WTC11 (cell line): ENCODE measurements around the gene ADM5. TPM values are rescaled to one million over a fixed set of nuclear protein-coding genes. Genes with fewer than 3 reads are reported as not detected.
A peak's percentile ranks its signal among the peaks of the same experiment; 100 is the strongest.

Experiments
- ATAC-seq: fragments of 200-7000 bp; cut with Tn5 transposase; 2 replicates; pipeline ENCODE4 v1.10.0; 2021; ENCODE audit warnings: mild to moderate bottlenecking, moderate library complexity
- CTCF ChIA-PET: fragments of 300-600 bp; sonication (Branson Sonifier 250); formaldehyde crosslinking; loops from one replicate; lab custom pipeline; 2021; ENCODE audit warnings: antibody characterized with exemption; lab: Charles Lee
- POLR2A ChIA-PET: fragments of 350-600 bp; sonication (Branson Sonifier 250); formaldehyde crosslinking; loops from one replicate; lab custom pipeline; 2021; ENCODE audit warnings: antibody characterized with exemption; lab: Charles Lee
- DNase-seq: peaks from one replicate; pipeline ENCODE4 v3.0.0; 2021; ENCODE audit warnings: low spot score
- H3K27ac Mint-ChIP-seq: 2 replicates; pipeline ENCODE4 v1.8.0; 2021; ENCODE audit warnings: mixed read lengths
- H3K27me3 Mint-ChIP-seq: 2 replicates; pipeline ENCODE4 v1.8.0; 2021; ENCODE audit warnings: low read depth, mild to moderate bottlenecking, moderate library complexity, mixed read lengths
- H3K36me3 Mint-ChIP-seq: 2 replicates; pipeline ENCODE4 v1.8.0; 2021; ENCODE audit warnings: mixed read lengths
- H3K4me1 Mint-ChIP-seq: 2 replicates; pipeline ENCODE4 v1.8.0; 2022; ENCODE audit warnings: mixed read lengths
- H3K4me3 Mint-ChIP-seq: 2 replicates; pipeline ENCODE4 v1.8.0; 2021; ENCODE audit warnings: mild to moderate bottlenecking, moderate library complexity, mixed read lengths
- H3K9me3 Mint-ChIP-seq: 2 replicates; pipeline ENCODE4 v1.8.0; 2021; ENCODE audit warnings: mixed read lengths
- CREM ChIP-seq: sonication (generic); formaldehyde crosslinking; IDR thresholded peaks from 2 replicates; pipeline ENCODE4 v1.8.1; 2022; ENCODE audit warnings: mild to moderate bottlenecking, missing genetic modification reagents, moderate library complexity
- IRF2 ChIP-seq: sonication (generic); formaldehyde crosslinking; IDR thresholded peaks from 2 replicates; pipeline ENCODE4 v1.8.0; 2022; ENCODE audit warnings: low read depth, missing genetic modification reagents, borderline replicate concordance
- KAT7 ChIP-seq: sonication (generic); formaldehyde crosslinking; IDR thresholded peaks from 2 replicates; pipeline ENCODE4 v1.8.1; 2023; ENCODE audit warnings: missing genetic modification reagents, mild to moderate bottlenecking, borderline replicate concordance
- MXD4 ChIP-seq: fragments of 250-450 bp; sonication (Bioruptor Pico); IDR thresholded peaks from 2 replicates; pipeline ENCODE4 v1.8.0; 2021; ENCODE audit warnings: mild to moderate bottlenecking, moderate library complexity, borderline replicate concordance
- NFE2L1 ChIP-seq: sonication (generic); formaldehyde crosslinking; IDR thresholded peaks from 2 replicates; pipeline ENCODE4 v1.8.1; 2023; ENCODE audit warnings: missing genetic modification reagents
- NR3C1 ChIP-seq: sonication (generic); formaldehyde crosslinking; conservative IDR thresholded peaks from 2 replicates; pipeline ENCODE4 v1.8.1; 2023; ENCODE audit warnings: low read depth, mild to moderate bottlenecking, missing genetic modification reagents
- RORB ChIP-seq: fragments of 250-450 bp; sonication (Bioruptor Pico); IDR thresholded peaks from 2 replicates; pipeline ENCODE4 v1.9.0; 2021; ENCODE audit warnings: mild to moderate bottlenecking
- SMAD3 ChIP-seq: sonication (generic); formaldehyde crosslinking; IDR thresholded peaks from 2 replicates; pipeline ENCODE4 v1.8.0; 2022; ENCODE audit warnings: missing genetic modification reagents, mild to moderate bottlenecking, borderline replicate concordance
- SMAD4 ChIP-seq: sonication (generic); formaldehyde crosslinking; IDR thresholded peaks from 2 replicates; pipeline ENCODE4 v1.8.0; 2022; ENCODE audit warnings: mild to moderate bottlenecking, missing genetic modification reagents
- SOX15 ChIP-seq: fragments of 250-450 bp; sonication (Bioruptor Pico); IDR thresholded peaks from 2 replicates; pipeline ENCODE4 v1.9.0; 2021; ENCODE audit warnings: mild to moderate bottlenecking
- TEAD1 ChIP-seq: sonication (generic); formaldehyde crosslinking; IDR thresholded peaks from 2 replicates; pipeline ENCODE4 v1.8.0; 2022; ENCODE audit warnings: mild to moderate bottlenecking, missing genetic modification reagents
- TP53 ChIP-seq: sonication (generic); formaldehyde crosslinking; IDR thresholded peaks from 2 replicates; pipeline ENCODE4 v1.8.1; 2023; ENCODE audit warnings: mild to moderate bottlenecking, missing genetic modification reagents
- ZBTB21 ChIP-seq: sonication (generic); formaldehyde crosslinking; IDR thresholded peaks from 2 replicates; pipeline ENCODE4 v1.8.1; 2023; ENCODE audit warnings: mild to moderate bottlenecking, missing genetic modification reagents, borderline replicate concordance
- ZNF263 ChIP-seq: sonication (generic); formaldehyde crosslinking; IDR thresholded peaks from 2 replicates; pipeline ENCODE4 v1.8.1; 2022; ENCODE audit warnings: low read depth, mild to moderate bottlenecking, moderate library complexity, missing genetic modification reagents
- total RNA-seq: library from RNA; stranded (reverse); gene quantifications from 3 replicates; pipeline ENCODE4 v1.2.3, GENCODE V29; 2021
- TF ChIP-seq, protein P1 (sequence below): sonication (generic); formaldehyde crosslinking; IDR thresholded peaks from 2 replicates; pipeline ENCODE4 v1.8.1; 2023; ENCODE audit warnings: mild to moderate bottlenecking, missing genetic modification reagents, borderline replicate concordance
- TF ChIP-seq, protein P2 (sequence below): sonication (generic); formaldehyde crosslinking; IDR thresholded peaks from 2 replicates; pipeline ENCODE4 v1.8.0; 2023; ENCODE audit warnings: missing genetic modification reagents
- TF ChIP-seq, protein P3 (sequence below): sonication (generic); formaldehyde crosslinking; conservative IDR thresholded peaks from 2 replicates; pipeline ENCODE4 v1.8.1; 2022; ENCODE audit warnings: mild to moderate bottlenecking, missing genetic modification reagents
- TF ChIP-seq, protein P4 (sequence below): sonication (generic); formaldehyde crosslinking; IDR thresholded peaks from 2 replicates; pipeline ENCODE4 v1.8.0; 2022; ENCODE audit warnings: mild to moderate bottlenecking, missing genetic modification reagents
- TF ChIP-seq, protein P5 (sequence below): sonication (generic); formaldehyde crosslinking; IDR thresholded peaks from 2 replicates; pipeline ENCODE4 v1.8.0; 2023; ENCODE audit warnings: mild to moderate bottlenecking, missing genetic modification reagents
- TF ChIP-seq, protein P6 (sequence below): sonication (generic); formaldehyde crosslinking; IDR thresholded peaks from 2 replicates; pipeline ENCODE4 v1.8.1; 2022; ENCODE audit warnings: low read depth, missing genetic modification reagents, borderline replicate concordance

ADM5 gene
- total RNA-seq, 1 experiment from 2014 or later: 6.7 TPM

DNA sequence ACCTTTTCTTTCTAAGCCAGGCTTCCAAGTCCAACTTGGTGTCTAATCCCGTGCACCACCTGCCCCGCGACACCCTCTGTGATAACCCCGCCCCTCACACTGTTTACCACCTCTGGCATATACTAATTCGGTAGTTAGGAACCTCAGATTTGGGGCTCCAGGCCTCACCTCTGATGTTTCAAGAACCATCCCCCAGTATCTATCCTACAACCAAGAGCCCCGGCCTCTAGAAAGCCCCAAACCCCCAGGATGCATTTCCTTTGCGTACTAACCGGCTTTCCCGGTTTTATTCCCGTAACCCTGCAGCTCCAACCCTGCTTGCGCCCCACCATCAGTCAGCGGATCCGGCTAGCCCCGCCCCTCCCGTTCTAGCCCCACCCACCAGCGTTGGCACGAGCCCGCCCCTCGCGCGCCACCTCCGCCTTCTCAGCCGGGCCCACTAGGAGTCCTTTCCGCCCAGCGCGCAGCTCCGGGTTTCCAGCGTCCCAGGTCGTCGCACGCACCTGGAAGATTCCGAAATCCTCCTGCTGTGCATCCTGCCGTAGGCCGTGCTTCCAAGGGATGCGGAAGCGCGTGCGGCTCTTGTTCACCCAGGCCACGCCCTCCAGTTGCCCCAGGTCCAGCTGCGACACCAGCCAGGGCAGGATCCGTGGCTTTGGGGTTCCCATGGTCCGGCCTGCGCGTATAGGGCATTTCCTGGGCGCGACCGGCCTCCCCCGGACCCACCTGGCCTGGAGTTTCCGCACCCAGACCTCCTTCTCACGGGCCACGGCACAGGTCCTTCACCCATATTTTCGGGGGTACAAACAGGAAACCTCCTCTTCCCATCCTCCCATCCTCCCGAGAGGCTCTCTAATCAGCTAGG is 25.0 kb upstream of the ADM5 start (continued):
- TF ChIP-seq, protein P1, sequence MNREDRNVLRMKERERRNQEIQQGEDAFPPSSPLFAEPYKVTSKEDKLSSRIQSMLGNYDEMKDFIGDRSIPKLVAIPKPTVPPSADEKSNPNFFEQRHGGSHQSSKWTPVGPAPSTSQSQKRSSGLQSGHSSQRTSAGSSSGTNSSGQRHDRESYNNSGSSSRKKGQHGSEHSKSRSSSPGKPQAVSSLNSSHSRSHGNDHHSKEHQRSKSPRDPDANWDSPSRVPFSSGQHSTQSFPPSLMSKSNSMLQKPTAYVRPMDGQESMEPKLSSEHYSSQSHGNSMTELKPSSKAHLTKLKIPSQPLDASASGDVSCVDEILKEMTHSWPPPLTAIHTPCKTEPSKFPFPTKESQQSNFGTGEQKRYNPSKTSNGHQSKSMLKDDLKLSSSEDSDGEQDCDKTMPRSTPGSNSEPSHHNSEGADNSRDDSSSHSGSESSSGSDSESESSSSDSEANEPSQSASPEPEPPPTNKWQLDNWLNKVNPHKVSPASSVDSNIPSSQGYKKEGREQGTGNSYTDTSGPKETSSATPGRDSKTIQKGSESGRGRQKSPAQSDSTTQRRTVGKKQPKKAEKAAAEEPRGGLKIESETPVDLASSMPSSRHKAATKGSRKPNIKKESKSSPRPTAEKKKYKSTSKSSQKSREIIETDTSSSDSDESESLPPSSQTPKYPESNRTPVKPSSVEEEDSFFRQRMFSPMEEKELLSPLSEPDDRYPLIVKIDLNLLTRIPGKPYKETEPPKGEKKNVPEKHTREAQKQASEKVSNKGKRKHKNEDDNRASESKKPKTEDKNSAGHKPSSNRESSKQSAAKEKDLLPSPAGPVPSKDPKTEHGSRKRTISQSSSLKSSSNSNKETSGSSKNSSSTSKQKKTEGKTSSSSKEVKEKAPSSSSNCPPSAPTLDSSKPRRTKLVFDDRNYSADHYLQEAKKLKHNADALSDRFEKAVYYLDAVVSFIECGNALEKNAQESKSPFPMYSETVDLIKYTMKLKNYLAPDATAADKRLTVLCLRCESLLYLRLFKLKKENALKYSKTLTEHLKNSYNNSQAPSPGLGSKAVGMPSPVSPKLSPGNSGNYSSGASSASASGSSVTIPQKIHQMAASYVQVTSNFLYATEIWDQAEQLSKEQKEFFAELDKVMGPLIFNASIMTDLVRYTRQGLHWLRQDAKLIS (CRISPR knock-in tag): no peak
- 0 out of 2 replicates have a peak, but pooled peaks have one; percentile 23 for TF ChIP-seq SMAD4 (CRISPR knock-in tag)

DNA sequence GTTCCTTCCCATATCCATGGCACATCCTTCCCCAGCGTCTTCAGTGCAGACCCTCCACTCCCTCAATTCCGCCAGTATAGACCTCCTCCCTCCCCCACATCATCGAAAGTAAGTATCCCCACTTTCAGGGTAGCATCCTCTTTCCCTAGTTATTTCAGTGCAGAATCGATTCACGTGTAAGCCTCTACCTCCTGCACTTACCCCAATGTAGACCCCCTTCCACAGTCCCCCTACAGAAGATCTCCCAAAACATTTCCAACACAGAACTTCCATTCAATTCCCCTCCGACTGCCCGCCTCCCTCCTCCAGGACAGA is 24.4 kb upstream of the ADM5 start:
- TF ChIP-seq, protein P2, sequence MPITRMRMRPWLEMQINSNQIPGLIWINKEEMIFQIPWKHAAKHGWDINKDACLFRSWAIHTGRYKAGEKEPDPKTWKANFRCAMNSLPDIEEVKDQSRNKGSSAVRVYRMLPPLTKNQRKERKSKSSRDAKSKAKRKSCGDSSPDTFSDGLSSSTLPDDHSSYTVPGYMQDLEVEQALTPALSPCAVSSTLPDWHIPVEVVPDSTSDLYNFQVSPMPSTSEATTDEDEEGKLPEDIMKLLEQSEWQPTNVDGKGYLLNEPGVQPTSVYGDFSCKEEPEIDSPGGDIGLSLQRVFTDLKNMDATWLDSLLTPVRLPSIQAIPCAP (CRISPR knock-in tag): no peak
- TF ChIP-seq SMAD3 (CRISPR knock-in tag): no peak
- no peak for TF ChIP-seq IRF2 (CRISPR knock-in tag)
- no peak for TF ChIP-seq ZNF263 (CRISPR knock-in tag)
- no peak for TF ChIP-seq TP53 (CRISPR knock-in tag)
- TF ChIP-seq, all 79 proteins: peak for 0
- Mint-ChIP-seq H3K4me1 (peaks cover 12% of the 10 kb centered on the region), H3K27me3 (no peaks in the 10 kb centered on the region; the same call in 1 of the 2 replicates), H3K36me3 (peaks cover 44% of the 10 kb centered on the region), H3K4me3 (peak overlapping the region; percentile 98), H3K27ac (peak overlapping the region; percentile 98), H3K9me3 (peaks cover 5% of the 10 kb centered on the region)
- ChIA-PET CTCF (interaction anchor here (0.7 to 3.6 kb wide), 11 partner anchors 10 to 302 kb away, joined by 3 to 35 read pairs (median 9); partner anchors contain the start of genes PRMT1, RRAS, SCAF1 and TEAD2), POLR2A (interaction anchor here (1.0 to 2.7 kb wide), 6 partner anchors 11 to 107 kb away, joined by 4 to 29 read pairs (median 6); partner anchors contain the start of genes PRMT1, RRAS and SCAF1)
- ATAC-seq: 0 out of 2 replicates have a peak, but pooled peaks have one; percentile 1
- DNase-seq: no peak

DNA sequence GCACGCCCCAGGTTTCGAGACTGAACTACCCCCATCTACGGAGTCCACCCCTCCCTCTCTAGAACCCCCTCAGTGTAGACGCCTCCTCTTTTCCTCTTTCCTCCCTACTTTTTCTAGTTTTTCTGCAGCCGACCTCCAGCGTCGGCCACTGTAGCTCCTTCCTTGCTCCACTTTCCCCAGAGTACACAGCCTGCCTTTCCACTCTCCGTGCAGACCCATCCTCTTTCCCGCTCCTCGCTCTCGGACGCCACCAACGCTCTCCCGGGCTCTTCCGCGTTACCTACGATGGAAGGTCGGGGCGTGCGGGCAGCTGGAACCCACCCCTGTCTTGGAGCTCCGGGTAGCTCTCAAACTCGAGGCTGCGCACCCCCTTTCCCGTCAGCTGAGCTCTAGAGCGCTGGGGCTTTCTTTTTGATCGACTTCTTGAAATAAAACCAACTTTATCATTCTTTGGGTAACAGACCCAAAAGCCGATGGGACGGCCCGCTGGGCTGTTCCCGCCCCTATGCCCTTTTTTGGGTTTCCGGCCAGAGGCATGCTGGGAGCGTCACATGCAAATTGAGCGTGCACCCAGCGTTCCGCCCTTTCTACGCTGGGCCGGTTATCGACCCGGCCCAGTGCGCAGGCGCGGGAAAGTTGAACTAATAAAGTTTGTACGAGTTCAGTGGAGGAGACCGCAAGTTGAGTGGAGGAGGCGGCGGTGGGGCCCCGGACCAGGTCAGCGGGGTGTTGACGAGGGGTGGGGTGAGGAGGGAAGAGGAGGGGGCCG is 23.9 kb upstream of the ADM5 start, which contains the start of the genes BCL2L12 and IRF3:
Gene BCL2L12 (plus strand): TSS at position 583 of the 769 bp plus-strand sequence. CDS start 760 bp downstream, outside the sequence.
Gene IRF3 (minus strand): TSS at position 507 of the 769 bp plus-strand sequence. CDS start 1,019 bp downstream, outside the sequence.
- peak within 1 kb of the TSS; percentile 98 for H3K4me3 Mint-ChIP-seq
- ChIA-PET CTCF (interaction anchor here (1.0 to 3.6 kb wide), 8 partner anchors 9 to 119 kb away, joined by 3 to 35 read pairs (median 10); partner anchors contain the start of genes PRMT1, RRAS and SCAF1), POLR2A (interaction anchor here (1.8 to 2.7 kb wide), 2 partner anchors 11 to 23 kb away, joined by 11 to 29 read pairs; partner anchors contain the start of genes PRMT1 and SCAF1)
- no peaks in the 10 kb centered on the region; the same call in 1 of the 2 replicates for H3K27me3 Mint-ChIP-seq
- H3K4me1 Mint-ChIP-seq: peaks cover 12% of the 10 kb centered on the region
- DNase-seq (peak; percentile 97), ATAC-seq (peak; percentile 70)
- peaks cover 41% of the 10 kb centered on the region for H3K36me3 Mint-ChIP-seq
- H3K9me3 Mint-ChIP-seq: no peaks in the 10 kb centered on the region
- peak within 1 kb of the TSS; percentile 98 for H3K27ac Mint-ChIP-seq
- TF ChIP-seq SOX15 (CRISPR knock-in tag) (no peak), CREM (CRISPR knock-in tag) (no peak), MXD4 (CRISPR knock-in tag) (no peak), NFE2L1 (CRISPR knock-in tag) (no peak), NR3C1 (CRISPR knock-in tag) (no peak), KAT7 (CRISPR knock-in tag) (no peak), ZBTB21 (CRISPR knock-in tag) (no peak), IRF2 (CRISPR knock-in tag) (no peak), RORB (CRISPR knock-in tag) (no peak), TEAD1 (CRISPR knock-in tag) (peak; percentile 57; the same call in 1 of the 2 replicates)
- TF ChIP-seq, protein P3, sequence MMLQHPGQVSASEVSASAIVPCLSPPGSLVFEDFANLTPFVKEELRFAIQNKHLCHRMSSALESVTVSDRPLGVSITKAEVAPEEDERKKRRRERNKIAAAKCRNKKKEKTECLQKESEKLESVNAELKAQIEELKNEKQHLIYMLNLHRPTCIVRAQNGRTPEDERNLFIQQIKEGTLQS (CRISPR knock-in tag): no peak
- TF ChIP-seq, protein P4, sequence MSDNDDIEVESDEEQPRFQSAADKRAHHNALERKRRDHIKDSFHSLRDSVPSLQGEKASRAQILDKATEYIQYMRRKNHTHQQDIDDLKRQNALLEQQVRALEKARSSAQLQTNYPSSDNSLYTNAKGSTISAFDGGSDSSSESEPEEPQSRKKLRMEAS (CRISPR knock-in tag): 0 out of 2 replicates have a peak, but pooled peaks have one; percentile 38
- TF ChIP-seq, protein P5, sequence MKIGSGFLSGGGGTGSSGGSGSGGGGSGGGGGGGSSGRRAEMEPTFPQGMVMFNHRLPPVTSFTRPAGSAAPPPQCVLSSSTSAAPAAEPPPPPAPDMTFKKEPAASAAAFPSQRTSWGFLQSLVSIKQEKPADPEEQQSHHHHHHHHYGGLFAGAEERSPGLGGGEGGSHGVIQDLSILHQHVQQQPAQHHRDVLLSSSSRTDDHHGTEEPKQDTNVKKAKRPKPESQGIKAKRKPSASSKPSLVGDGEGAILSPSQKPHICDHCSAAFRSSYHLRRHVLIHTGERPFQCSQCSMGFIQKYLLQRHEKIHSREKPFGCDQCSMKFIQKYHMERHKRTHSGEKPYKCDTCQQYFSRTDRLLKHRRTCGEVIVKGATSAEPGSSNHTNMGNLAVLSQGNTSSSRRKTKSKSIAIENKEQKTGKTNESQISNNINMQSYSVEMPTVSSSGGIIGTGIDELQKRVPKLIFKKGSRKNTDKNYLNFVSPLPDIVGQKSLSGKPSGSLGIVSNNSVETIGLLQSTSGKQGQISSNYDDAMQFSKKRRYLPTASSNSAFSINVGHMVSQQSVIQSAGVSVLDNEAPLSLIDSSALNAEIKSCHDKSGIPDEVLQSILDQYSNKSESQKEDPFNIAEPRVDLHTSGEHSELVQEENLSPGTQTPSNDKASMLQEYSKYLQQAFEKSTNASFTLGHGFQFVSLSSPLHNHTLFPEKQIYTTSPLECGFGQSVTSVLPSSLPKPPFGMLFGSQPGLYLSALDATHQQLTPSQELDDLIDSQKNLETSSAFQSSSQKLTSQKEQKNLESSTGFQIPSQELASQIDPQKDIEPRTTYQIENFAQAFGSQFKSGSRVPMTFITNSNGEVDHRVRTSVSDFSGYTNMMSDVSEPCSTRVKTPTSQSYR (CRISPR knock-in tag): no peak
- TF ChIP-seq, protein P6, sequence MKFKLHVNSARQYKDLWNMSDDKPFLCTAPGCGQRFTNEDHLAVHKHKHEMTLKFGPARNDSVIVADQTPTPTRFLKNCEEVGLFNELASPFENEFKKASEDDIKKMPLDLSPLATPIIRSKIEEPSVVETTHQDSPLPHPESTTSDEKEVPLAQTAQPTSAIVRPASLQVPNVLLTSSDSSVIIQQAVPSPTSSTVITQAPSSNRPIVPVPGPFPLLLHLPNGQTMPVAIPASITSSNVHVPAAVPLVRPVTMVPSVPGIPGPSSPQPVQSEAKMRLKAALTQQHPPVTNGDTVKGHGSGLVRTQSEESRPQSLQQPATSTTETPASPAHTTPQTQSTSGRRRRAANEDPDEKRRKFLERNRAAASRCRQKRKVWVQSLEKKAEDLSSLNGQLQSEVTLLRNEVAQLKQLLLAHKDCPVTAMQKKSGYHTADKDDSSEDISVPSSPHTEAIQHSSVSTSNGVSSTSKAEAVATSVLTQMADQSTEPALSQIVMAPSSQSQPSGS (CRISPR knock-in tag): no peak
